B cell (primary cell): ENCODE data around the gene B9D1. TPM values are rescaled to one million over a fixed set of nuclear protein-coding genes. Genes with fewer than 3 reads are reported as not detected.

Experiments used
- ATAC-seq: fragments of 200-7000 bp; cut with Tn5 transposase; one replicate; pipeline ENCODE4 v1.10.0; 2021; ENCODE audit warnings: low read depth, mild to moderate bottlenecking, moderate number of reproducible peaks, moderate library complexity
- CTCF ChIA-PET: fragments of 350-600 bp; sonication (Branson Sonifier 250); formaldehyde crosslinking; loops from one replicate; lab custom pipeline; 2021; ENCODE audit warnings: antibody characterized with exemption, inconsistent platforms; lab: Charles Lee
- POLR2A ChIA-PET: fragments of 350-600 bp; sonication (Branson Sonifier 250); formaldehyde crosslinking; loops from one replicate; lab custom pipeline; 2021; ENCODE audit warnings: antibody characterized with exemption; lab: Charles Lee
- DNase-seq: peaks from one replicate; pipeline ENCODE4 v3.0.0; 2013
- H2AFZ ChIP-seq: 2 replicates; pipeline ENCODE4 v1.6.1; 2012; ENCODE audit warnings: mild to moderate bottlenecking, low read depth, low read length; ENCODE audit not compliant: insufficient read depth, poor library complexity, severe bottlenecking
- H3K27ac ChIP-seq, 2 donors: 1 replicate in 1 of 2; 2 replicates in 1 of 2; pipeline ENCODE4 v1.5.1; 2012 to 2013; ENCODE audit warnings: low read length in 2 of 2, mild to moderate bottlenecking in 2 of 2, moderate library complexity in 1 of 2
- H3K27me3 ChIP-seq, 4 experiments: fragments of 200-600 bp in 1 of 4; sonication (generic) in 1 of 4; replicated peaks in 1 of 4; 1 replicate in 2 of 4; 2 replicates in 2 of 4; pipeline versions ENCODE4 v1.6.1 to v1.7.0; 2013 to 2016; ENCODE audit warnings: low read length in 3 of 4, mild to moderate bottlenecking in 2 of 4, mixed read lengths in 1 of 4, moderate library complexity in 1 of 4; ENCODE audit not compliant: insufficient read depth in 4 of 4, control insufficient read depth in 3 of 4; ENCODE audit errors: control extremely low read depth in 1 of 4
- H3K36me3 ChIP-seq, 2 experiments: replicated peaks in 1 of 2; 1 replicate in 1 of 2; 2 replicates in 1 of 2; pipeline versions ENCODE4 v1.6.1 to v1.7.1; 2013; ENCODE audit warnings: low read length in 1 of 2; ENCODE audit not compliant: insufficient read depth in 2 of 2, control insufficient read depth in 1 of 2; ENCODE audit errors: control extremely low read depth in 1 of 2, extremely low read depth in 1 of 2
- H3K4me1 ChIP-seq, 2 donors: fragments of 200-600 bp in 1 of 2; sonication (generic) in 1 of 2; 1 replicate in 1 of 2; 2 replicates in 1 of 2; pipeline versions ENCODE4 v1.5.1 to v1.6.1; 2013 to 2017; ENCODE audit warnings: low read length in 2 of 2; ENCODE audit not compliant: control insufficient read depth in 2 of 2, insufficient read depth in 2 of 2
- H3K4me2 ChIP-seq: replicated peaks from 2 replicates; pipeline ENCODE3; 2012; ENCODE audit warnings: mild to moderate bottlenecking, low read depth, low read length; ENCODE audit not compliant: poor library complexity, severe bottlenecking
- H3K4me3 ChIP-seq, 5 experiments: fragments of 200-600 bp in 1 of 5; sonication (generic) in 1 of 5; 1 replicate in 3 of 5; 2 replicates in 2 of 5; pipeline versions ENCODE4 v1.5.1 to v1.7.0; 2011 to 2016; ENCODE audit warnings: low read length in 4 of 5, mild to moderate bottlenecking in 4 of 5, low read depth in 2 of 5, control low read depth in 1 of 5, moderate library complexity in 1 of 5; ENCODE audit not compliant: insufficient read depth in 1 of 5; ENCODE audit errors: control extremely low read depth in 1 of 5, extremely low read depth in 1 of 5
- H3K79me2 ChIP-seq: fragments of 200-600 bp; sonication (generic); one replicate; pipeline ENCODE4 v1.6.0; 2016; ENCODE audit warnings: low read length; ENCODE audit not compliant: control insufficient read depth, insufficient read depth
- H3K9ac ChIP-seq: fragments of 200-600 bp; sonication (generic); 2 replicates; pipeline ENCODE4 v1.6.1; 2017; ENCODE audit warnings: mild to moderate bottlenecking, low read length, moderate library complexity
- H3K9me3 ChIP-seq, 3 donors: one replicate each; pipeline versions ENCODE4 v1.6.1 to v1.7.1; 2013; ENCODE audit warnings: low read length in 2 of 3; ENCODE audit not compliant: control insufficient read depth in 2 of 3, insufficient read depth in 1 of 3; ENCODE audit errors: control extremely low read depth in 1 of 3
- H4K20me1 ChIP-seq: 2 replicates; pipeline ENCODE4 v1.6.0; 2012; ENCODE audit warnings: mild to moderate bottlenecking, low read length; ENCODE audit not compliant: insufficient read depth, control insufficient read depth, poor library complexity, severe bottlenecking
- H3K27ac Mint-ChIP-seq: one replicate; pipeline ENCODE4 v1.8.0; 2021; ENCODE audit warnings: mixed read lengths
- H3K27me3 Mint-ChIP-seq: one replicate; pipeline ENCODE4 v1.8.0; 2021; ENCODE audit warnings: mixed read lengths
- H3K4me1 Mint-ChIP-seq: one replicate; pipeline ENCODE4 v1.8.0; 2021; ENCODE audit warnings: mixed read lengths
- H3K4me3 Mint-ChIP-seq: one replicate; pipeline ENCODE4 v1.8.0; 2021; ENCODE audit warnings: mixed read lengths
- H3K9me3 Mint-ChIP-seq: one replicate; pipeline ENCODE4 v1.8.0; 2022; ENCODE audit warnings: mixed read lengths; ENCODE audit not compliant: insufficient read depth
- CTCF ChIP-seq: fragments of 200-600 bp; IDR thresholded peaks from one replicate; pipeline ENCODE4 v1.8.0; 2022; ENCODE audit warnings: antibody characterized with exemption, mild to moderate bottlenecking
- EZH2 ChIP-seq: IDR thresholded peaks from 2 replicates; pipeline ENCODE4 v1.6.1; 2012; ENCODE audit warnings: borderline replicate concordance, low read depth, mild to moderate bottlenecking, moderate library complexity, low read length; ENCODE audit not compliant: insufficient read depth, poor library complexity, severe bottlenecking
- WGBS: methylation state at CpG from one replicate; pipeline ENCODE4 v1.1.5; 2013; ENCODE audit warnings: missing lambda C conversion rate; ENCODE audit not compliant: insufficient coverage; 5-methylcytosine and 5-hydroxymethylcytosine counted together
- intact Hi-C: fragments of 100-400 bp; cut with micrococcal nuclease; formaldehyde crosslinking; loops from one replicate; pipeline ENCODE4 v1.10.0; 2022
- polyA plus RNA-seq: library from polyadenylated mRNA; depleted of rRNA; stranded (reverse); fragments of >200 nt; gene quantifications from 2 replicates; pipeline ENCODE4 v1.2.3, GENCODE V29; 2012
- total RNA-seq, 2 donors: library from RNA; stranded (reverse); fragments of 120-200 nt in 1 of 2; gene quantifications; 1 replicate in 1 of 2; 2 replicates in 1 of 2; pipeline versions ENCODE4 v1.2.3 to v1.2.4, GENCODE V29; 2013 to 2022

B9D1 gene
- total and polyA plus RNA-seq, 2 donors (not counting 1 experiment from before 2014, with no cell fraction given): 2.5 to 6.9 TPM

GRCh38 chr17:19306160-19307111, 56.1 kb downstream of the B9D1 start:
- no peak overlapping the region for H2AFZ ChIP-seq
- no peaks in the 10 kb centered on the region for H3K27me3 Mint-ChIP-seq
- peaks cover 0 to 25% (median 3%) of the 10 kb centered on the region in 4 experiments for H3K27me3 ChIP-seq
- 0% methylated on average over 5 of the region's 10 CpGs for WGBS
- H3K9ac ChIP-seq: no peak overlapping the region
- peaks cover 68 to 69% of the 10 kb centered on the region in 2 donors for H3K4me1 ChIP-seq
- POLR2A ChIA-PET: interaction anchor here (1.4 kb wide), 1 partner anchor 56 kb away, joined by 3 read pairs; the partner anchor contains the start of gene B9D1
- H3K4me3 ChIP-seq: peak overlapping the region in 1 of 5 experiments; percentile 16
- no peaks in the 10 kb centered on the region for H3K36me3 ChIP-seq
- H3K9me3 ChIP-seq: no peaks in the 10 kb centered on the region
- H3K4me3 Mint-ChIP-seq: peak overlapping the region; percentile 75
- ATAC-seq (peak; percentile 86), DNase-seq (peak; percentile 93)
- peak overlapping the region; percentile 81 for H3K27ac Mint-ChIP-seq
- peak overlapping the region; percentile 60 for H3K4me2 ChIP-seq
- intact Hi-C loops: loop anchor here (1.0 to 5.0 kb wide), 5 partner anchors 22 to 71 kb away; partner anchors contain the start of genes B9D1 and MAPK7
- H4K20me1 ChIP-seq: peaks cover 19% of the 10 kb centered on the region
- peaks cover 67% of the 10 kb centered on the region for H3K4me1 Mint-ChIP-seq
- peaks cover 5% of the 10 kb centered on the region for H3K79me2 ChIP-seq
- TF ChIP-seq EZH2 (no peak), CTCF (no peak)
- CTCF ChIA-PET: interaction anchor here (0.7 to 6.1 kb wide), 14 partner anchors 10 to 345 kb away, joined by 3 to 37 read pairs (median 4); partner anchors contain the start of genes B9D1, EPN2 and MAPK7
- no peaks in the 10 kb centered on the region for H3K9me3 Mint-ChIP-seq
- peak overlapping the region; percentile 41 to 48 for H3K27ac ChIP-seq
